ENCODE data around the gene TAL1.

TAL1 gene

GRCh38 chr1:47252795-47253194 is 20.8 kb upstream of the TAL1 start:
- TF ChIP-seq MYC (IDR thresholded peaks at IDR 0.05; ENCODE audit: low read depth, low read length) (no peak), POLR2A (IDR thresholded peaks at IDR 0.05; ENCODE audit: extremely low read depth, insufficient read length) (no peak), CTCF (IDR thresholded peaks at IDR 0.05; ENCODE audit: low read depth, low read length) (no peak)
- TF ChIP-seq, protein P1, sequence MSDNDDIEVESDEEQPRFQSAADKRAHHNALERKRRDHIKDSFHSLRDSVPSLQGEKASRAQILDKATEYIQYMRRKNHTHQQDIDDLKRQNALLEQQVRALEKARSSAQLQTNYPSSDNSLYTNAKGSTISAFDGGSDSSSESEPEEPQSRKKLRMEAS (IDR thresholded peaks at IDR 0.05; ENCODE audit: low read depth, low read length): no peak
- DNase-seq (ENCODE audit: low read depth): no peak
- H3K4me3 ChIP-seq (ENCODE audit: low read depth, low read length): no peak overlapping the region

- TF ChIP-seq POLR2A (IDR thresholded peaks at IDR 0.05; ENCODE audit: extremely low read depth, insufficient read length) (no peak), MYC (IDR thresholded peaks at IDR 0.05; ENCODE audit: low read depth, low read length) (no peak), CTCF (IDR thresholded peaks at IDR 0.05; ENCODE audit: low read depth, low read length) (no peak)
- TF ChIP-seq, protein P1 (IDR thresholded peaks at IDR 0.05; ENCODE audit: low read depth, low read length): no peak
- DNase-seq (ENCODE audit: low read depth): no peak
- H3K4me3 ChIP-seq (ENCODE audit: low read depth, low read length): no peak overlapping the region
These were observed 20.3 kb upstream of the TAL1 start for GRCh38 chr1:47252369-47252768.

DNA sequence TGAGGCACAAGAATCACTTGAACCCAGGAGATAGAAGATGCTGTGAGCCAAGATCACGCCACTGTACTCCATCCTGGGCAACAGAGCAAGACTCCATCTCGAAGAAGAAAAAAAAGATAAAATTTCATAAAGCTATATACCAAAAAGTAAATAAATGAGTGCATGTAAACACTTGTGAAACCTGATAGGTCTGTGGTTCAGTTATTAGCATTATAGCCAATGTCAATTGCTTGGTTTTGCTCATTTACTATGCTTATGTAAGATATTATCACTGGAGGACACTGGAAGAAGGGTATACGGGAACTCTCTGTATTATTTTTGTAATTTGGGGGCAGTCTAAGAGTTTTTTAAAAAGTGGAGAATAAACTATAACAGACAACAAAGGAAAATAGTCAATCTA is 17.7 kb upstream of the TAL1 start:
- H3K4me3 ChIP-seq (ENCODE audit: low read depth, low read length): no peak overlapping the region
- TF ChIP-seq, protein P1 (IDR thresholded peaks at IDR 0.05; ENCODE audit: low read depth, low read length): no peak
- no peak for DNase-seq (ENCODE audit: low read depth)

DNA sequence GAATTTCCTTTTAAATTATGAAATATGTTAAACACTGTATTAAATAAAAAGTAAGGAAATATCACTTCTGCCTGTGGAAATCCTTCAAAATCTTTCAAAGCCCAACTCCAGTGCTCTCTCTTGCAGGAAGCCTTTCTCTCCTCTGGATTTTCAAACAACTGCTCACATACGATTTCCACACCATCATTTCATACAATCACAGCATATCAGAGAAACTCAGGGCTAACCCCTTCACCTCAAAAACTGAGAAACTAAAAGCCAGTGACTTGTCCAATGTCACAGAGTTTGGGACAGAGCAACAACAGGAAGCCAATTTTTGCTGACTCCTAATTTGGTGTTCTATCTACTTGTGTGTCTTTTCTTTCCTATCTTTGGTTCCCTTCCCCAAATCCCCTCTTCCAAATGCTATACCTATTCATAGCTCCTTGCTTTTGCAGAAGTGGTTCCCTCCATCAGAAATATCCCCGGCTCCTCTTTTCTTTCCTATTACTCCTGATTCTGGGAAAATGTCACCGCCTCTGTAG is 12.4 kb upstream of the TAL1 start:
- TF ChIP-seq POLR2A (IDR thresholded peaks at IDR 0.05; ENCODE audit: extremely low read depth, insufficient read length) (no peak), MYC (IDR thresholded peaks at IDR 0.05; ENCODE audit: low read depth, low read length) (no peak), CTCF (IDR thresholded peaks at IDR 0.05; ENCODE audit: low read depth, low read length) (no peak)
- TF ChIP-seq, protein P1 (IDR thresholded peaks at IDR 0.05; ENCODE audit: low read depth, low read length): no peak
- no peak for DNase-seq (ENCODE audit: low read depth)
- no peak overlapping the region for H3K4me3 ChIP-seq (ENCODE audit: low read depth, low read length)

DNA sequence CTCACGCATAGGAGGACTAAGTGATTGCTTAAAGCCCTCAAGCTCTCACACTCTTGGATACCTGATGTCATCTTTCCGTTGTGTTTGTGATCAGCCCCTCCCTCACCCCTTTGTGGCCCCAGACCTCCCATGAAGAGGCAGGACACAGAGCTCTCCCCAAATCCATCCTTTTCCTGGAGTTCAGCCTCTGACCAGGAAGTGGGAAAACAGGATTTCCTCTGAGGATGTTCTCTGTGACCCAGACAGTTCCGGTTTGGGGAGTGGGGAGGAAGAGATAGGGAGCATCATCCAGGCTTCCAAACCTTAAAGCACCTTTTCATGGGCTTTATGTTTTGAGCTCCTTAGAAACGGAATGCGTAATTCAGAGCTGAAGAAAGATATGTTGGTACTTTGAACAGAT is 11.9 kb upstream of the TAL1 start:
- no peak overlapping the region for H3K4me3 ChIP-seq (ENCODE audit: low read depth, low read length)
- TF ChIP-seq CTCF (IDR thresholded peaks at IDR 0.05; ENCODE audit: low read depth, low read length) (no peak), POLR2A (IDR thresholded peaks at IDR 0.05; ENCODE audit: extremely low read depth, insufficient read length) (no peak), MYC (IDR thresholded peaks at IDR 0.05; ENCODE audit: low read depth, low read length) (no peak)
- TF ChIP-seq, protein P1 (IDR thresholded peaks at IDR 0.05; ENCODE audit: low read depth, low read length): no peak
- no peak for DNase-seq (ENCODE audit: low read depth)

DNA sequence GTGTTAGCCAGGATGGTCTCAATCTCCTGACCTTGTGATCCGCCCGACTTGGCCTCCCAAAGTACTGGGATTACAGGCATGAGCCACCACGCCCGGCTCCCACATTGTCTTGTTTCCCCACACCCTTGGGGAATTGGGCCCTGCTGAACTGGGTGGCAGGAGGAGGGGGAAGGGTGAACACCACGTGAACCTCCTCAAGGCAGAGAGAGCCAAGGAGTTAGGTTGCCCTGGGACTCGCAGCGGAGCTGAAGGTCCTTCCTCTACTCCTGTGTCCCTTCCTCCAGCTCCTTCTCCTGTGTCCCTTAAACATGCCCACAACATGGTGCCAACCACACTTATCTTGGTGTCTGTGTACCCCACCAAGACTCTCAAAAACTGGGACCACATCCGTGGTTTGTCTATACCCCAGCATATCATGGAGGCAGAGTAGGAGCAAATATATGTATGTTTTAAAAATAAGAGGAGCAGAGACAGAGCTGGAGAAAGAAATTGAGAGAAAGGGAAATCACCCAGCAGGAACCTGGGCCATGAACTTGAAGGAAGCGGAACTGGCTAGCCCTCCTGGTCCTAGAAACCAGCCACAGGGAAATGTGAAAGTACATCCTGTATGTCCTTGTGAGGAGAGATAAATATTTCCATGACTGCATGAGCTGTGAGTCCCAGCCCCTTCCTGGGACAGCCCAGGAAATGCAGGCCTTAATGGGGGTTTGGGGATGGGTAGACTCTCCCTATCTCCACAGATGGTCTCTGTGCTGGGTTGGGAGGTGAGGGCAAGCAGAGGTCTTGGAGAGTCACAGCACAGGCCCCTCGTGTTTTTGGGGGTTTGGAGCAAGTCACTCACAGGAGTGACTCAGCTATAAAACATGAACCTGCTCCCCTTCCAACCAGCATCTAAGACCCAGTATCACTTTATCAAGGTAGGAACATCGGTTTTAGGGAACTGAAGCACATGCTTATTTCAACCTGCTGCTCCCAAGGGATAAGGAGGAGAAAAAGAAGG is 9.4 kb upstream of the TAL1 start:
- DNase-seq (ENCODE audit: low read depth): no peak
- no peak overlapping the region for H3K4me3 ChIP-seq (ENCODE audit: low read depth, low read length)
- TF ChIP-seq CTCF (IDR thresholded peaks at IDR 0.05; ENCODE audit: low read depth, low read length): no peak
- TF ChIP-seq POLR2A (IDR thresholded peaks at IDR 0.05; ENCODE audit: extremely low read depth, insufficient read length): no peak
- TF ChIP-seq, protein P1 (IDR thresholded peaks at IDR 0.05; ENCODE audit: low read depth, low read length): no peak
- TF ChIP-seq MYC (IDR thresholded peaks at IDR 0.05; ENCODE audit: low read depth, low read length): no peak
